ENCODE data around the gene MYOZ2. TPM values are rescaled to one million over a fixed set of nuclear protein-coding genes. Genes with fewer than 3 reads are reported as not detected.

The MYOZ2 gene
- total and polyA plus RNA-seq, 2 donors from 2014 or later: 0.19 to 0.77 TPM

DNA sequence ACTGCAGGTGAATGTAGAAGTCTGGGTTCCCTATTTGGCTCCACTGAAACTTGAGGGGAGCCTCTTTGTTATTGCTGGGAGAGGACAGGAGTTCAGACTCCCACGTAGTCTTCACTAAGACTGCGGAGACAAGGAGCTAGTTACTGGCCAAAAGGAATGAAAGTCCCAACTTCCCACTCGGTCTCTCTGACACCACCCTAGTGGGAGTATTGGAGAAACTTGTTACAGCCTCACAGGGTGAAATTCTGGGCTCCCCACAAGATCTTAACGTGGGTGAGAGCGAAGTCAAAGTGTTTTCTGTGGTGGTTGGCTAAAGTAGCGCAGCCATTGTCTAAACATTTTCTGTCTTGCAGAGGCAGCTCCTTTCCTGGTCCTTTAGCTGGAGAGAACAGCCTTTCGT lies 13.5 kb downstream of the MYOZ2 start:
- FAIRE-seq: no peak

DNA sequence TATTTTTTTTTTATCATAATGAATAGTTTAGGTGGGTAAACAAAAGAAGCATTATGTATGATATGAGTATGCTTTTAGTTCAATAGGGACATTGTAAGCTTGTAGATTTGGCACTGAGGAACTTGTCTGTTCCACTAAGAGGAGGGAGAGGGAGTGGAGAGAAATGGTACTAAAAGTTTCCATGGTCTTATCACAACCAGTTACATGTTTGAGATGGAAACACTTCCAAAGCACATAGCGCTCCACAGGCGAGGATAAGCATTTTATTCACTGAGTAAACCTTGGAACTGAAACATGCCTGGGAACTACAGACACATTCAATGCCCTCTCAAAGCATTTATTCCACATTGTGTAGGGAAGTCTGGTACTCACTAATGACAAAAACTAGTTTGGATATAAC lies 15.5 kb downstream of the MYOZ2 start:
- no peaks in the 10 kb centered on the region for H3K9me3 ChIP-seq (ENCODE audit: control insufficient read depth in 2 of 3, insufficient read depth in 1 of 3, low read length in 3 of 3)
- no peak overlapping the region for H3K27ac ChIP-seq (ENCODE audit: low read depth in 2 of 2, low read length in 2 of 2)
- FAIRE-seq: no peak
- TF ChIP-seq, protein P1, sequence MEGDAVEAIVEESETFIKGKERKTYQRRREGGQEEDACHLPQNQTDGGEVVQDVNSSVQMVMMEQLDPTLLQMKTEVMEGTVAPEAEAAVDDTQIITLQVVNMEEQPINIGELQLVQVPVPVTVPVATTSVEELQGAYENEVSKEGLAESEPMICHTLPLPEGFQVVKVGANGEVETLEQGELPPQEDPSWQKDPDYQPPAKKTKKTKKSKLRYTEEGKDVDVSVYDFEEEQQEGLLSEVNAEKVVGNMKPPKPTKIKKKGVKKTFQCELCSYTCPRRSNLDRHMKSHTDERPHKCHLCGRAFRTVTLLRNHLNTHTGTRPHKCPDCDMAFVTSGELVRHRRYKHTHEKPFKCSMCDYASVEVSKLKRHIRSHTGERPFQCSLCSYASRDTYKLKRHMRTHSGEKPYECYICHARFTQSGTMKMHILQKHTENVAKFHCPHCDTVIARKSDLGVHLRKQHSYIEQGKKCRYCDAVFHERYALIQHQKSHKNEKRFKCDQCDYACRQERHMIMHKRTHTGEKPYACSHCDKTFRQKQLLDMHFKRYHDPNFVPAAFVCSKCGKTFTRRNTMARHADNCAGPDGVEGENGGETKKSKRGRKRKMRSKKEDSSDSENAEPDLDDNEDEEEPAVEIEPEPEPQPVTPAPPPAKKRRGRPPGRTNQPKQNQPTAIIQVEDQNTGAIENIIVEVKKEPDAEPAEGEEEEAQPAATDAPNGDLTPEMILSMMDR (IDR thresholded peaks at IDR 0.05; ENCODE audit: borderline replicate concordance, extremely low read depth, insufficient read depth): no peak
- H3K4me1 ChIP-seq (ENCODE audit: control insufficient read depth in 2 of 3, insufficient read depth in 2 of 3, low read depth in 1 of 3, low read length in 3 of 3): no peaks in the 10 kb centered on the region
- H3K36me3 ChIP-seq (ENCODE audit: control insufficient read depth in 2 of 3, insufficient read depth in 3 of 3, low read length in 3 of 3): no peaks in the 10 kb centered on the region
- no peaks in the 10 kb centered on the region for H3K27me3 ChIP-seq (ENCODE audit: control insufficient read depth, insufficient read depth, low read length)
- no peak for DNase-seq
- intact Hi-C loops (cut with DNase I): no loop called here
- no peak overlapping the region for H3K4me3 ChIP-seq (ENCODE audit: low read length in 3 of 3)
- no peak overlapping the region for H3K9ac ChIP-seq (ENCODE audit: low read length in 3 of 3)

More for the DNA sequence above, 13.5 kb downstream of the MYOZ2 start:
- TF ChIP-seq, protein P1 (IDR thresholded peaks at IDR 0.05; ENCODE audit: borderline replicate concordance, extremely low read depth, insufficient read depth): no peak
- Histone ChIP-seq H3K9me3 (ENCODE audit: control insufficient read depth in 2 of 3, insufficient read depth in 1 of 3, low read length in 3 of 3) (no peaks in the 10 kb centered on the region), H3K4me1 (ENCODE audit: control insufficient read depth in 2 of 3, insufficient read depth in 2 of 3, low read depth in 1 of 3, low read length in 3 of 3) (no peaks in the 10 kb centered on the region), H3K27me3 (ENCODE audit: control insufficient read depth, insufficient read depth, low read length) (no peaks in the 10 kb centered on the region), H3K4me3 (ENCODE audit: low read length in 3 of 3) (no peak overlapping the region), H3K36me3 (ENCODE audit: control insufficient read depth in 2 of 3, insufficient read depth in 3 of 3, low read length in 3 of 3) (no peaks in the 10 kb centered on the region), H3K9ac (ENCODE audit: low read length in 3 of 3) (no peak overlapping the region), H3K27ac (ENCODE audit: low read depth in 2 of 2, low read length in 2 of 2) (no peak overlapping the region)
- no peak for DNase-seq
- intact Hi-C loops (cut with DNase I): no loop called here

DNA sequence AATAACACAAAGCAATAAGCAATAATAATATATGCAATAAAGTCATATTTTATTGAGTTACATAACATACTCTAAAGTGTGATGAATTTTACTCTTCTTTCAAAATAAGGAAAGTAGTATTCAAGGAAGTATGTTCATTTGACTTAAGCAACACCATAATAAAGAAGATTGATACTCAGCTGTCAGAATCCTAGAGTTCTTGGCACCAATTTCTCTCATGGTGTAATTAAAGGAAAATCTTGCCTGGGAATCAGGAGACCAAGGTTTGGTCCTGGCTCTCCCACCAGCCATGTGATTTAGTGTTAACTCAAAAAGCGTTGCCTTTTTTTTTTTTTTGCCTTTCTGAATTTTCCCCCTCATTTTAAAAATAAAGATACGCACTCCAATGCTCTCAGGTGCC lies 17.1 kb downstream of the MYOZ2 start:
- intact Hi-C loops (cut with DNase I): no loop called here
- Histone ChIP-seq H3K9me3 (ENCODE audit: control insufficient read depth in 2 of 3, insufficient read depth in 1 of 3, low read length in 3 of 3) (no peaks in the 10 kb centered on the region), H3K36me3 (ENCODE audit: control insufficient read depth in 2 of 3, insufficient read depth in 3 of 3, low read length in 3 of 3) (no peaks in the 10 kb centered on the region), H3K9ac (ENCODE audit: low read length in 3 of 3) (no peak overlapping the region), H3K27me3 (ENCODE audit: control insufficient read depth, insufficient read depth, low read length) (no peaks in the 10 kb centered on the region), H3K4me1 (ENCODE audit: control insufficient read depth in 2 of 3, insufficient read depth in 2 of 3, low read depth in 1 of 3, low read length in 3 of 3) (no peaks in the 10 kb centered on the region), H3K27ac (ENCODE audit: low read depth in 2 of 2, low read length in 2 of 2) (no peak overlapping the region), H3K4me3 (ENCODE audit: low read length in 3 of 3) (no peak overlapping the region)
- FAIRE-seq (no peak), DNase-seq (peak in 1 of 5 donors; percentile 26)
- TF ChIP-seq, protein P1 (IDR thresholded peaks at IDR 0.05; ENCODE audit: borderline replicate concordance, extremely low read depth, insufficient read depth): no peak

DNA sequence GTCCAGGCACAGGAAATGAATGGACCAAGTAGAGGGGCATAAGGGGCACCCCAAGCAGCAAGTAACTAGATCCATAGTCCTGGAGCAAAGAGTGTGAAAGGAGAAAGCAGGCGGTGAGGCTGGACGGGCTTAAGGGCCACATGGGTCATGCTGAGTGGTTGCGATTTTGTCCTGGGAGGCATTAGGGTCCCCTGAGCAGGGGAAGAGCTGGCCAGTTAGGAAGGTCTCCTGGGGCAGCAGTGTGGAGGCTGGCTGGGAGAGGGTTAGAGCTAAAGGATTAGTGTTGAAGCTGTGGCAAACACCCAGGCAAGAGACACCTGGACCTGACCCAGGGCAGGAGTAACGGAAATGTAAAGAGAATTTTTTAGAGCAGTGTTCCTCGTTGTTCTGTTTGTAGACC lies 26.5 kb downstream of the MYOZ2 start:
- Histone ChIP-seq H3K27me3 (ENCODE audit: control insufficient read depth, insufficient read depth, low read length) (no peaks in the 10 kb centered on the region), H3K9ac (ENCODE audit: low read length in 3 of 3) (no peak overlapping the region), H3K4me3 (ENCODE audit: low read length in 3 of 3) (no peak overlapping the region), H3K9me3 (ENCODE audit: control insufficient read depth in 2 of 3, insufficient read depth in 1 of 3, low read length in 3 of 3) (no peaks in the 10 kb centered on the region), H3K27ac (ENCODE audit: low read depth in 2 of 2, low read length in 2 of 2) (no peak overlapping the region), H3K36me3 (ENCODE audit: control insufficient read depth in 2 of 3, insufficient read depth in 3 of 3, low read length in 3 of 3) (no peaks in the 10 kb centered on the region), H3K4me1 (ENCODE audit: control insufficient read depth in 2 of 3, insufficient read depth in 2 of 3, low read depth in 1 of 3, low read length in 3 of 3) (no peaks in the 10 kb centered on the region)
- FAIRE-seq (no peak), DNase-seq (no peak)
- TF ChIP-seq, protein P1 (IDR thresholded peaks at IDR 0.05; ENCODE audit: borderline replicate concordance, extremely low read depth, insufficient read depth): no peak
- intact Hi-C loops (cut with DNase I): no loop called here
